Tongue (tissue), 2 donors: ENCODE results near the gene FUT2. TPM values are rescaled to one million over a fixed set of nuclear protein-coding genes. Genes with fewer than 3 reads are reported as not detected.
"Not testable (repeated sequence)": the region's sequence is repeated elsewhere in the genome, so short reads cannot be mapped to it uniquely, and the experiment has no call there.

ENCODE experiments used
- DNase-seq: peaks from one replicate; pipeline ENCODE4 v3.0.0-alpha.2; 2015
- total RNA-seq: library from RNA; depleted of rRNA; stranded (reverse); fragments of >200 nt; gene quantifications from one replicate; pipeline ENCODE4 v1.2.3, GENCODE V29; 2014

The FUT2 gene
- 3.0 TPM for total RNA-seq

DNA sequence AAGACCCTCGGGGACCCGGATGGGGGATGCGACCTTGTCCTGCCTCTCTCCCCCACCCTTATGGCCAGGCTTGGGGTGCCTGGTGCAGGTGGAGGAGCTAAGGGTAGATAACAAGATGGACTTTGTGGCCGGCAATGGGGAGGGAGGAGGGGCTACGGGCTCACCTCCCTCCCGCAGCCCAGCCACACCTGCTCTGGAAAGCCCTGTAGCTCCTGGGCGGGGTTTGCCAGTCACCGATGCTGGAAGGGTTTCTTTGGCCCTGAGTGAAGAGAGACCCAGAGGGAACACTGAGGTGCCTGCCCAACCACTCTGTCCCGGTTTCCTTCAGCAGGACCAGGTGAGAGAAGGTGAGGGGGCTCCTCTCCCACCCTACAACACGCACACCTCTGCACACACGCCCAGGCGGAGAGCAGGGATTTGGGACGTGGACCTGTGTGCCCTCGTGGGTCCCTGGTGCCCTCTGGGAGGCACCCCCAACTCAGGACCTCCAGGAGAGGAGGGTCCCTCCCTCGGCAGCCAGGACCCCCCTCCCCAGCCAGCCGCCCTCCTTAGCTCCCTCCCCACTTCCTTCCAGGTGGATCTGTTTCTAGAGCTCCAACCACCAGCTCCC, at the start of gene FUT2:
FUT2 (plus strand) TSS at position 229 of the 610 bp plus-strand sequence. CDS start 6,986 bp downstream, outside the sequence.
- DNase-seq, result no peak

DNA sequence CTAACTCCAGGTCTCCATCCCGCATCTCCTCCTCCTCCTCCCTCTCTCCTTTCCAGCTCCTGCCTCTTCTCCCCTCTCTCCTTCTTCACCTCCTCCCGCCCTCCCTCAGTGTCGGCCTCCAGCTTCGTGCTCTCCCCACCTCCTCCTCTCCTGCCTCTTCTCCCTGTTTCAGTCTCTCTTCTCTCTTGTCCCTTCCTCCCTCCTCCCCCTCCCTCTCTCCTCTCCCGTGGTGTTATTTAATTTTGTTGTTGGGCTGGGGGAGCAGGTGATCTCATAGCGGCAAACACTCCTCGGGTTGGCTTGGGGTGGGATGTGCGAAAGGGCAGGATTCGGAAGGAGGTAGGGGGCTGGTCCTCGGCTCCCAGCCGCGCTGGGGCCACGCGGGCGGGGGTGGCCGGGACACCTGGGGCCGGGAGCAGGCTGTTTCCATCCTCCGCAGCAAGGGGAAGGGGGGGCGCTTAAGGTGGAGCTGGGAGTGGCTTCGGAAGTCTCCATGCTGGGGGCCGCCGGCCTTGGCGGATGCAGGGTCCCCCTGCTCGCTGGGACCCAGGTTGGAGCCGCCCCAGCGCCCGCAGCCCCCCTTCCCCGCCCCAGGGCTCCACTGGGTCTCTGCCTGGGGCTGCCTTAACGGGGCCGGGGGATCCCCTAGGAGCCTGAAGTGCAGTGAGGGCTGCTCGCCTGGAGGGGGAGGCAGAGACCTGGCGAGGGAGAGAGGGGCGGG, 49.6 kb upstream of the FUT2 start, which contains the start of gene CA11:
CA11 (minus strand) TSS at position 187 of the 721 bp plus-strand sequence. CDS start 555 bp downstream, outside the sequence.
- DNase-seq, result peak; percentile 97

DNA sequence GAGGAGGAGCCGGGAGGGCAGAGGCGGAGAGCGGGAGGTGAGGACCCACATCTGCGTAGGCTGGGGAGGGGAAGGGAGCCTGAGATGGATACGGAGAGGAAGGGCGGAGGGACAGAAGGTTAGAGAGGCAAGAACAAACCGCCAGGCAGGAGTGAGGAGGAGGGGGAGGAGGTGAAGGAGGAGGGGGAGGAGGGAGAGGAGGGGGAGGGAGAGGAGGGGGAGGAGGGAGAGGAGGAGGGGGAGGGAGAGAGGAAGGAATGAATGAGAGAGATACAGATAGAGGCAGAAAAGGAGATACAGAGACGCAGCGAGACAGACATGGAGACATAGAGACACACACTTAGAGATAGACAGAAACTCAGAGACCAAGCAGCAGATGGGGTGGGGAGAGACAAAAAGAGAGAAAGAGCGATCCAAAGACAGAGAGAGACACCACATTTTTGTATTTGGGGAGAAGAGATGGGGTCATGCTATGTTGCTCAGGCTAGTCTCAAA, 49.0 kb upstream of the FUT2 start:
- peak; percentile 28 for DNase-seq

DNA sequence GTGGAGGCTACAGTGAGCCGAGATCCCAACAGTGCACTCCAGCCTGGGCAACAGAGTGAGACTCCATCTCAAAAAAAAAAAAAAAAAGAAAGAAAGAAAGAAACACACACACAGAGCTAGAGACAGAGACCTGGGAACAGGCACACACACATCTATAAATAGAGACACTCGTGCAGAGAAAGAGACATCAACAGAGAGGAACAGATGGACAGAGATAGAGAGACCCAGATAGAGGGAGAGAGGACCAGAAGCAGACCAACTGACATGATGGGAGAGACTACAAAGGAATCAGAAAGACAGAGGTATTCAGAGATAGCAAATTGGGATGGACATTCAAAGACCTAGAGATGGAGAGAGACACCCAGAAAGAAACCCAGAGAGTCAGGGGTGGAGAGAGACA, 47.6 kb upstream of the FUT2 start:
- peak; percentile 24 for DNase-seq

DNA sequence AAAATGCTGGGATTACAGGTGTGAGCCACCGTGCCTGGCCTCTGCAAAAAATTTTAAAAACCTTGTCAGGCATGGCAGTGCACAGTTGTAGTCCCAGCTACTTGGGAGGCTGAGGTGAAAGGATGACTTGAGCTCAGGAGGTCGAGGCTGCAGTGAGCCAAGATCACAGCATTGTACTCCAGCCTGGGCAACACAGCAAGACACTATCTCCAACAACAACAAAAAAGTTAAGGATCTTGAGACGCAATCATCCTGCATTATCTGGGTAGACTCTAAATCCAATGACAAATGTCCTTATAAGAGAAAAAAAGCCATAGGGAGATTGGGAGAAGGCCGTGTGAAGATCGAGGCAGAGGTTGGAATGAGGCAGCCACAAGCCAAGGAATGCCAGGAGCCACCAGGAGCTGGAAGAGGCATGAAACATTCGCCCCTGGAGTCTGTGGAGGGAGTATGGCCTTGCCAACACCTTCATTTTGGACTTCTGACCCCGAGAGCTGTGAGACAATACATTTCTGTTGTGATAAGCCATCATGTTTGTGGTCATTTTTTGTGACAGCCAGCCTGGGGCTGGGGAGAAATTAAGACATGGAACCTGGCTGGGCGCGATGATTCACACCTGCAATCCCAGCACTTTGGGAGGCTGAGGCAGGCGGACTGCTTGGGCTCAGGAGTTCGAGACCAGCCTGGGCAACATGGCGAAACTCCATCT, 44.6 kb upstream of the FUT2 start:
- no peak for DNase-seq

DNA sequence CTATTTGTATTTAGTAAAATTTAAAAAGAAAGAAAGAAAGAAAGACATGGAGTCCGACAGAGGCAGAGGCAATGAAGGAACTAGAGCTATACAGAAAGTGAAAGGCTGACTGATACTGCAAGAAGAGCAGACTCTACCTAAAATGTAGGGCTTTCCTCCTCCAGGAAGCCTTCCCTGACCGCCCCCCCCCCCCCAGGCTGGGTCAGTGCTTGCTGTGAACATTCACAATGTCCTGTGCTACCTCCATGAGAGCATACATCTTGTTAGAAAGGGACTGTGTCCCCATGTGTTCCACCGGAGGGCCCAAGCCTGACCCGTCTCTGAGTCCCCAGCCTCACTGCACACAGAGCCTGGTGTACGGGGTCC, 44.1 kb upstream of the FUT2 start:
- no peak for DNase-seq

DNA sequence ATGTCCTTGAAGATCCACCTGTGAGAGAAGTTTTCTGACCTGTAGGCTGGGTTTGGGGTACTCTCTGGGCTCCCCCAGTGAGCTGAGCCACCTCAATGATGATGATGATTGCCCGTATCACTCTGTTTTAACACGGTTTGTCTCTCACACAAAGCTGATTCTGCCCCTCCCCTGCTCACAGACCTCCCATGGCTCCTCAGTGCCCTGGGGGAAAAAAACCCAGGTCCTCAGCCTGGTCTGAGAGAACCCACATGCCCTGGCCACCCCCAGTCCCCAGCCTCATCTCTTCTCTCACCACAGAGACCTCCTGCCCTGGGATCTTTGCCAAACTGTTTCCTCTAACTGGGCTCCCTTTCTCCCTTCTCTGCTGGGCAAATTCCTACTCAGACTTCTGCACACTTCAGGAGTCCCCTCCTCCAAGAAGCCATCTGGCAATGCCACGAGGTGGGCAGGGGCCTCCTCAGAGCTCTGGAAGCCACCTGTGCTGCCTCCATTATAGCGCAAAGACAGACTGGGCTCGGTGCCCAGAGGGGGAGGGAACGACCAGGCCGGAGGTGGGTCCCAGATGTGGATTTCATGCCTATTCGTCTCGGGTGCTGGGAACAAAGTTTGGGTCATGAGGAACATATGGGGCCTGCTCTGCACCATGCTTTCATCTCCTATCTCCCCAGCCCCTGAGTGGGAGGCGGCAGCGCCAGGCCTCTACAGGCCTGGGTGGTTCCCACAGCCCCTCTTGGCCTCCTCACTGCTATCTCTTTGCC, 41.3 kb upstream of the FUT2 start:
- peak; percentile 95 for DNase-seq

DNA sequence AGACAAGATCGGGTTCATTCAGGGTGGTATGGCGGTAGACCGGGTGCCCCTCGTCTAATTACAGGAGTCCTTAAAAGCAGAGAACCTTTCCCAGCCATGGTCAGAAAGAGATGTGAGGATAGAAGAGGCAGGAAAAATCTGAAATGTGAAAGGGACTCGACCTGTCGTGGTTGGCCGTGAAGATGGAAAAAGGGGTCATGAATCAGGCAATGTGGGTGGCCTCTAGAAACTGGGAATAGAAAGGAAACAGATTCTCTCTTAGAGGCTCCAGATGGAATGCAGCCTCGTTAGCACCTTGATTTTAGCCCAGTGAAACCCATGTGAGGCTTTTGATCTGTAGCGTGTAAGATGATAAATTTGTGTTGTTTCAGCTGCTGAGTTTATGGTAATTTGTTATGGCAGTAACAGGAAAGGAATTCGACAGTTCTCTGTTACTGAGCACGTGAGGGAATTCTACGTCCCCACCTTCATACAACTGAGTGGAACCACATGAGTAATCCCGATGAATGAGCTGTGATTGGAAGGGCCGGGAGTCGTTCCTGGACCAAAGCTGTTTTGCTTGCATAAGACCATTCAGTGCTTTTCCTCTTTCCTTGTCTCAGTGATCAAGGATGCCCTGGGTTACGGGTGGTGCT, 38.8 kb upstream of the FUT2 start:
- peak; percentile 75 for DNase-seq

DNA sequence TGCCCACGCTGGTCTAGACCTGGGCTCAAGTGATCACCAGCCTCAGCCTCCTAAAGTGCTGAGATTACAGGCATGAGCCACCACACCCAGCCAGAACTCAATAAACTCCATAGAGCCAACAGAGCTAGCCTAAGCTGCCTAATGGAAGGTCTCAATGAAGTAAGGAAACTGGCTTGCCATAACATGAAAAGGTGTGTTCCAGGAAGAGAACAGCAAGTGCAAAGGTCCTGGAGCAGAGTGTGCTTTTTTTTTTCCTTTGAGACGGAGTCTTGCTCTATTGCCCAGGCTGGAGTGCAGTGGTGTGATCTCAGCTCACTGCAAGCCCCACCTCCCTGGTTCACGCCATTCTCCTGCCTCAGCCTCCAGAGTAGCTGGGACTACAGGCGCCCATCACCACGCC, 37.9 kb upstream of the FUT2 start:
- not testable (repeated sequence) for DNase-seq

DNA sequence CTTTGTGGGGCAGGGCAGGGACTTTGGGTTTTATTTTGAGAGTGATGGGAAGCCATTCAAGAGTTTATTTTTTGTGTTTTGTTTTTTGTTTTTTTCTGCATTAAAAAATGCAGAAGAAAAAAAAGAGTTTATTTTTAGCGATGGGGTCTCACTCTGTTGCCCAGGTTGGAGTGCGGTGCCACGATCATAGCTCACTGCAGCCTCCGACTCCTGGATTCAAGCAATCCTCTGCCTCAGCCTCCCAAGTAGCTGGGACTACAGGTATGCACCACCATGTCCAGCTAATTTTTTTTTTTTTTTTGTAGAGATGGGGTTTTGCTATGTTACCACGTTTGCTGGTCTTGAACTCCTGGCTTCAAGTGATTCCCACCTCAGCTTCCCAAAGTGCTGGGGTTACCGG, 37.3 kb upstream of the FUT2 start:
- DNase-seq, result no peak

DNA sequence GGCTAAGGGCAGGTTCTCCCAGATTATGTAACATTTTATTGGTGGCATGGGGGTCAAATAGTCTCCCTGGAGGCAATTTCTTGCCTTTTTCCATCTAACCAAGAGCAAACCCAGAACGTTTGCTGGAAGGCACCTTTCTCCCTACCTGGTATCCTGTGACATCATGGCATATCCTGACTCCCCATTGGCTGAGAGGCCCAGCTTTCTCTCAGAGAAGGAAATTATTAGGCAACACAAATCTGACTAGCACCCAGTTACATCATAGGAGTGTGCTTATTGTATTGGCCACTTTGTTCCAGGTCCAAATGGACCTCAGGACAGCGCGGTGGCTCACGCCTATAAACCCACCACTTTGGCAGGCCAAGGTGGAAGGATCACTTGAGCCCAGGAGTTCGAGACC, 36.0 kb upstream of the FUT2 start:
- no peak for DNase-seq

DNA sequence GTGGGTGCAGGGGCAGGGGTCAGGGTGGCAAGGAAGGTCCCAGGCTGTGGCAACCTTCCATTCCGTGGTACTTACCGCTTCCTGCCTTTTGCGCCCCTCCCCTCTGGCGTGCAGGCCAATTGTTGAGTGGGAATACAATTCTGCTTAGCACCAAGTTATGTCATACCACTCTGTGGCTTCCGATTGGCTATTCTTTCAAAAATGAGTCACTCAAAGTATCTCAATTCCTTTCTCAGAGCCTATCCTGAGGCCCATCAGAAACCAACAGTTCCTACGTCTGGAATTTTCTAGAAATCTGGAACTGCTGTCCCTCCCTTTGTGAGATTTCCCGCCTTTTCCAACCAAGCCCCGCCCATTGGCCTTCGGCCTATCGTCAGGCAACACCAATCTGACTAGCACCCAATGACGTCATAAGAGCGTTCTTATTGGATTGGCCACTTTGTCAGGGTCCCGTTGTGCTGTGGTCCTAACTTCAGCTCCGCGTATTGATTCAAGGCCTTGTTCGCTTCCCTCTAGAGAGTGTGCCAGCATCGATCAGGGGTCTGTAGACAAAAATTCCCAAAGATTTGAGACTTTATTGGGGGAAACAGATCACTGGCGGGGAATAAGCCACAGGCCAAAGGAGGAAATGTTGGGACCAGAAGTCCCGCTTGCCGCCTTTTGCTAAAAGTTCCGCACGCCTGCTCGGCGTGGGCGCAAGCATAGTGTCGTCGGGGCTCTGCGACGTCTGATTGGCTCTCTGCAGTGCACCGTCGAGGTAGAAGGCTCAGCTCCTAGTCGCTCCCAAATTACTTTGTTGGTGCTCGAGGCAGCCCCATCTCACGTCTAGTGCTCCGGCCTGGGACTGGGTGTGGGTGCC, 34.7 kb upstream of the FUT2 start:
- DNase-seq, result peak; percentile 87

DNA sequence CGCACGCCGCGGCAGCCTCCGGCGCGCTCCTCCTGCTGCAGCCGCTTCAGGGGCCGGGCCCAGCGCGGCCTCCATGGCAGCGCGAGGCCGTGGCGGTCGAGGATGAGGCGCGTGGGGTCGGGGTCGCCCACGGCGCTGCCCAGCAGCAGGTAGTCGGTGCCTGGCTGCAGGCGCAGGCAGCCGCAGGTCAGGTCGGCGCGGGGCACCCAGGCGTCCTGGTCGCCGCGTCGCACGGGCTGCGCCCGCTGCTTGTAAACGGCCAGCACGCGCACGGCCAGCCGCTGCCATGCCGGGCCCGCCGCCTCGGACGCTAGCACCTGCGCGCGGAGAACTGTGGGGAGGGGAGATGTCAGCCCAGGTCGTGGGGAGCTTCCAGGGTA, 34.1 kb upstream of the FUT2 start:
- no peak for DNase-seq

DNA sequence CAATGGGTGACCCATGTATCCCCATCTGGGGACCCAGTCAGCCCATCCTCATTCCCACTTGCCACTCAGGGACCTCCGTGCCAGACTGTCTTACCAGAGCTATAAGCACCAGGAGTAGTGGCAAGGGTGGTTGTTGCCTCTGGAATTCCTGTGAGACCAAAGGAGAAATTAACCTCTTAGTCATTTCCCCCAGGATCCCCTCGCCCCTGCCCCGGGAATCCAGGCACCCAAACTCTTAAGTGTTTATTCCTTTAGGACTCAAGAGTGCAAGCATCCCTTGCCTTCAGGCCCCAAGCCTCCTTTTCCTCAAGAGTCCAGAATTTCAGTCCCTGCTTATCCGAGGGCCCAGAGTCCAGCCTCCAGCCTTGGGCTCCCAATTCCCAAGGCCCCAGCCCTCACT, 32.1 kb upstream of the FUT2 start:
- DNase-seq, result no peak

DNA sequence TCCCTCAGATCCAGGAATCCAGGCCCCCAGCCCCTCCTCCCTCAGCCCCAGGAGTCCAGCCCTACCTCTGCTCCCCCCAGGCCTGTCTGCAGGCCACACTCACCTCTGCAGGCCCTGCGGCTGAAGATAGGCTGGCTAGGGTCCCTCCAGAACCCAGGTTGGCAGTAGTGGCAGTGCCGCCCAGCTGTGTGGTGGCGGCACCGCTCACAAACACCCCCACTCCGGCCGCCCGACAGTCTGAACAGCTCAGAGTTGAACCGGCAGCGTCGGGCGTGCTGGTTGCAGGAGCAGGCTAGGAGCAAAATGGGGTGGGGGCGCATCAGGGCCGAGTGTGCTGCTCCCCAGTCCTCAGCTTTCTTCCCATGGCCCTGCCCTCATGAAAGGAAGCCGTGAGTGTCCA, 31.3 kb upstream of the FUT2 start:
- DNase-seq, result no peak

DNA sequence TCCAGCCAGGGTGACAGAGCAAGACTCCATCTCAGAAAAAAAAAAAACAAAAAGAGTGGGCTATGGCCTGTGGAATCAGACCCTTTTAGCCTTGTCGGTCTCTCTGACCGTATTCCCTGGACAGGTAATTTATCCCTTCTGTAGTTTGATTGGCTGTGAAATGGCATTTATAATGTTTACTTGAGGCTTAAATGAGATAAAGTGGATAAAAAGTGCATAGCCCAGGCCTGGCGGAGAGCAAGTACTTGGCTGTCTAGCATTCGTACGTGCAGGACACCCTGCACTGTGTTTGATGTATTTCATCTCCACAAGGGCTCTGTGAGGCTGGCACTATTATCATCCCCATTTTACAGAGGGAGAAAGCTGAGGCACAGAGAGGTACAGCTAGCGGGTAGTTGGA, 30.0 kb upstream of the FUT2 start:
- no peak for DNase-seq

DNA sequence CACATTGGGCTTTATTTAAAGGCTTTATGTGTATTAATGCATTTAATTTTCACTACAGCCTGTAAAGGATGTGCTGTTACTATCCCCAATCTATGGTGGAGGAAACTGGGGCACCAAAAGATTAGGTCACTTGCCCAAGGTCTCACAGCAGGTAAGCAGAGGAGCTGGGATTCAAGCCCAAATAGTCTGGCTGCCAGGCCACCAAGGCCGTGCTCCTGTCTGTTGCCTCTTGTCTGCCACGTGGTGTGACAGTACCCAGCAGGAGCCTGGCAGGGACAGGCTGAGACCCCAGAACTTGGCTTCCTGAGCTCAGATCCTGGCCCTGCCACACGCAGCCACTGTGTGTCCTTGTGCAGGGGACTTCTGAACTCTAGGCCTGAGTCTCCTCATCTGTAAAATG, 27.4 kb upstream of the FUT2 start:
- DNase-seq, result no peak

DNA sequence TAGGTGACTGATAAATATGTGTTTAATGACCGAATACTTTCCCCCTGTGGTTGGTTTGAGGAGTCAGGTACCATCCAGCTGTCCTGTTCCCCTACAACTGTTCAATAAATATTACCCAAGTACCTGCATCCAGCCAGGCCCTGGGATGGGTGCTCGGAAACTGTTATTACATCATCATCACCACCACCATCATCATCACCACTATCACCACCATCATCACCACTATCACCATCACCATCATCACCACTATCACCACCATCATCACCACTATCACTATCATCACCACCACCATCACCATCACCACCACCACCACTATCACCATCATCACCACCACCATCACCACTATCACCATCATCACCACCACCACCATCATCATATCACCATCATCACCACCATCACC, 27.0 kb upstream of the FUT2 start:
- no peak for DNase-seq

DNA sequence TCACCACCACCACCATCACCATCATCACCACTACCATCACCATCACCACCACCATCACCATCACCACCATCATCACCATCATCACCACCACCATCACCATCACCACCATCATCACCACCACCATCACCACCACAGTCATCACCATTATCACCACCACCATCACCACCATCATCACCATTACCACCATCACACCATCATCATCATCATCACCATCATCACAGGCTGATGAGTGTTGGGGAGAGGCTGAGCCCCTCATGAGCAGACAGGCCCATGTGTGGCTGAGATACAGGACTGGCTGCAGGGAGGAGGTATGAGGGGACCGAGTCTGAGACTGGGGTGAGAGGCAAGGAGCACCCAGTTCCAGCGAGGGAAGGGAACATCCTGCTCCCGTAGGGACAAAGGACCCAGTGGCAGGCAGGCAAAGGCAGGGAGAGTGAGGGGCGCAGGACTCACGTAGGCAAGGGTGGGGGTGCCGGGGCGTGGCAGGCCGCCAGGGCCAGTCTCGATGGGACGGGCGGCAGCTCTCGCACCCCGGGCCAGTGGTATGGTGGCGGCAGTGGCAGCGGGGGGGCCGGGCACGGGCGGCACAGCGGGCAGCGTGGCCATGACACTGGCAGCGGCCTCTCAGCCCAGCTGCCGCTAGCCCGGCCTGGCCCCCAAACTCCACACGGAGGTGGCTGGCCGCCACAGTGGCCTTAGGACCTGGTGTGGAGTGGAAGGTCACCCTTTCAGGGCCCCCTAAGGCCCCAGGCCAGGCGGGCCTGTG, 25.7 kb upstream of the FUT2 start:
- no peak for DNase-seq
